Measurements from ENCODE around the gene TCTN2. TPM values are rescaled to one million over a fixed set of nuclear protein-coding genes. Genes with fewer than 3 reads are reported as not detected.

TCTN2 gene
- total RNA-seq, 2 experiments from 2014 or later = 4.7 to 7.8 TPM

DNA sequence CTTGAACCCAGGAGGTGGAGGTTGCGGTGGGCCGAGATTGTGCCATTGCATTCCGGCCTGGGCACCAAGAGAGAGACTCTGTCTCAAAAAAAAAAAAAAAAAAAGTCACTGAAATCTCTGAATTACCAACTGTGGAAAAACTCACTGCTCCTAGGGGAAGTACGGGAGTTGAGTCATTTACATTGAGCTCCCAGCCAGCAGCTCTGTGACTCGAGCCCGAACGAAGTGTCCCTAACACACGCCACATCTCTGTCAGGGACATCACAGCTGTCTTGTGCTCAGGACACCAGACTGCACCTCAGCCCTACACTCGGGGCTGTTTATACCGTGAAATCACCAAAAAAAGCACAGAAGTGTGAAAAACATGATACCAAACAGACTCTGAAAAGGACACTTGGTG, 62.3 kb downstream of the TCTN2 start:
- H2AFZ ChIP-seq (ENCODE audit: low read length) = no peak overlapping the region
- no peak for DNase-seq (ENCODE audit: low spot score)
- no peaks in the 10 kb centered on the region for H4K20me1 ChIP-seq (ENCODE audit: insufficient read depth, low read length)
- CTCF ChIA-PET (ENCODE audit: unreplicated experiment) = no interaction called here
- no peaks in the 10 kb centered on the region for H3K9me2 ChIP-seq (ENCODE audit: insufficient read depth, low read length)
- H3K36me3 ChIP-seq (ENCODE audit: insufficient read depth, low read length) = peaks cover 95% of the 10 kb centered on the region
- H3K27ac ChIP-seq (ENCODE audit: low read depth, low read length, poor library complexity, severe bottlenecking) = no peak overlapping the region
- H3K9me3 ChIP-seq (ENCODE audit: low read length) = no peaks in the 10 kb centered on the region
- intact Hi-C loops (cut with micrococcal nuclease; ENCODE audit: unreplicated experiment) = no loop called here
- POLR2A ChIA-PET = interaction anchor here (0.7 kb wide), 3 partner anchors 26 to 279 kb away, joined by 3 to 4 read pairs (median 3); no protein-coding TSS in a partner anchor
- H3K4me3 ChIP-seq (ENCODE audit: low read depth, low read length, poor library complexity, severe bottlenecking) = no peak overlapping the region
- no peak overlapping the region for H3K4me2 ChIP-seq (ENCODE audit: low read length)
- TF ChIP-seq, protein P1, sequence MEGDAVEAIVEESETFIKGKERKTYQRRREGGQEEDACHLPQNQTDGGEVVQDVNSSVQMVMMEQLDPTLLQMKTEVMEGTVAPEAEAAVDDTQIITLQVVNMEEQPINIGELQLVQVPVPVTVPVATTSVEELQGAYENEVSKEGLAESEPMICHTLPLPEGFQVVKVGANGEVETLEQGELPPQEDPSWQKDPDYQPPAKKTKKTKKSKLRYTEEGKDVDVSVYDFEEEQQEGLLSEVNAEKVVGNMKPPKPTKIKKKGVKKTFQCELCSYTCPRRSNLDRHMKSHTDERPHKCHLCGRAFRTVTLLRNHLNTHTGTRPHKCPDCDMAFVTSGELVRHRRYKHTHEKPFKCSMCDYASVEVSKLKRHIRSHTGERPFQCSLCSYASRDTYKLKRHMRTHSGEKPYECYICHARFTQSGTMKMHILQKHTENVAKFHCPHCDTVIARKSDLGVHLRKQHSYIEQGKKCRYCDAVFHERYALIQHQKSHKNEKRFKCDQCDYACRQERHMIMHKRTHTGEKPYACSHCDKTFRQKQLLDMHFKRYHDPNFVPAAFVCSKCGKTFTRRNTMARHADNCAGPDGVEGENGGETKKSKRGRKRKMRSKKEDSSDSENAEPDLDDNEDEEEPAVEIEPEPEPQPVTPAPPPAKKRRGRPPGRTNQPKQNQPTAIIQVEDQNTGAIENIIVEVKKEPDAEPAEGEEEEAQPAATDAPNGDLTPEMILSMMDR (conservative IDR thresholded peaks at IDR 0.05; ENCODE audit: low read length) = no peak
- no peak for TF ChIP-seq EZH2phosphoT487 (IDR thresholded peaks at IDR 0.05; ENCODE audit: borderline replicate concordance, low read depth, low read length)
- no peaks in the 10 kb centered on the region for H3K4me1 ChIP-seq (ENCODE audit: insufficient read depth, low read length, poor library complexity, severe bottlenecking)
- no peaks in the 10 kb centered on the region for H3K79me2 ChIP-seq (ENCODE audit: insufficient read depth, low read depth, low read length)
- BruUV-seq (replicated peaks) = no TSS peak

DNA sequence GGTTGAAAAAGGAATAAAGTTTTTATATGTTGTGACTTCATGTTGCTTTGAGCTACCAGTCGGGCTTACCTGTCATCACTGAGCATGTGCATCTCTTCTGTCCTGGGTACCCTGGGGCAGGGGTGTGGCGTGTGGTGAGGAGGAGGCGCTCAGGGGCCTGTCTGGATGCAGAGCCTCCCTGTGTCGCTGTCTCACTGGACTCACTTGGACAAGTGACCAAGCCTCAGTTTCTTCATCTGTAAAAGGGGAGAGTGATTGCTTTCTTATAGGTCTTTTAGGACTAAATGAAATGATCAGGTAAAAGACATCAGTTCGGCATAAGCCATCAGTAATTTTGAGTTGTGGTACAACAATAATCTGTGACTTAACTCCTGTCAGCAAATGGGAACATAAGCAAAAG, 63.4 kb downstream of the TCTN2 start:
- BruUV-seq (replicated peaks) = no TSS peak
- Histone ChIP-seq H3K36me3 (ENCODE audit: insufficient read depth, low read length) (peaks cover 95% of the 10 kb centered on the region), H3K4me3 (ENCODE audit: low read depth, low read length, poor library complexity, severe bottlenecking) (no peak overlapping the region), H3K9me2 (ENCODE audit: insufficient read depth, low read length) (no peaks in the 10 kb centered on the region), H2AFZ (ENCODE audit: low read length) (no peak overlapping the region), H3K9me3 (ENCODE audit: low read length) (no peaks in the 10 kb centered on the region), H4K20me1 (ENCODE audit: insufficient read depth, low read length) (no peaks in the 10 kb centered on the region), H3K4me1 (ENCODE audit: insufficient read depth, low read length, poor library complexity, severe bottlenecking) (no peaks in the 10 kb centered on the region), H3K79me2 (ENCODE audit: insufficient read depth, low read depth, low read length) (no peaks in the 10 kb centered on the region), H3K27ac (ENCODE audit: low read depth, low read length, poor library complexity, severe bottlenecking) (no peak overlapping the region), H3K4me2 (ENCODE audit: low read length) (no peak overlapping the region)
- POLR2A ChIA-PET = interaction anchor here (1.4 kb wide), 1 partner anchor 21 kb away, joined by 3 read pairs; no protein-coding TSS in a partner anchor
- DNase-seq (ENCODE audit: low spot score) = no peak
- CTCF ChIA-PET (ENCODE audit: unreplicated experiment) = interaction anchor here (0.6 kb wide), 1 partner anchor 151 kb away, joined by 3 read pairs; no protein-coding TSS in a partner anchor
- intact Hi-C loops (cut with micrococcal nuclease; ENCODE audit: unreplicated experiment) = no loop called here
- TF ChIP-seq, protein P1 (conservative IDR thresholded peaks at IDR 0.05; ENCODE audit: low read length) = no peak
- TF ChIP-seq EZH2phosphoT487 (IDR thresholded peaks at IDR 0.05; ENCODE audit: borderline replicate concordance, low read depth, low read length) = no peak

DNA sequence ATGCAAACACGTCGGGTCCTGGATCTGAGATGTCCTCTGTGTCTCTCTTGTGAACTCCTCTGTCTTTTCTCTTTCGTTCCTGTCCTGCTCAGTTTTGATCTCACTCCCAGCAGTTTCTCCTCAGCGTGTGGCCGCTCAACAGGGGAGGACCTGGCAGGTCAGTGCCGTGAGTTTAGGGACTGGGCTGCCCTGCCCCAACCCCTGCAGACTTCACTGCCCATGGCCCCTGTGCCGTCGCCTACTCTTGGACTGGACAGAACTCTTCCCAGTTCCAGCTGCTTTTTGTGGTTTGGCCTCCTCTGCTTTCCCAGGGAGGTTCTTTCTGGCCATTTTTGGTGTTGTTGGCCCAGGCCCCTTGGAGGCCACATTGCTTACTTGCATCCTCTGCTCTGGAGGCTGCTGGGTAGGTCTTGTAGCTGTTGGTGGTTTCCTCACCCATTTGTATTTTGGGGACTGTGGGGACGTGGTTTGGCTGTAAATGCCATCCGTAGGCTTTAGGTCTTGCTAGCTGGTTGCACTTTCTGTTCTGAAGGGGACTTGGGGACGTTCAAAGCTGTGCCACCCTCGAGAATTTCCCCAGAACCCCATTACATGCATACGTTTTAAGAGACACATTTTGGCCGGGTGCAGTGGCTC, 71.1 kb downstream of the TCTN2 start:
- ChIA-PET CTCF (ENCODE audit: unreplicated experiment) (no interaction called here), POLR2A (no interaction called here)
- Histone ChIP-seq H3K4me3 (ENCODE audit: low read depth, low read length, poor library complexity, severe bottlenecking) (no peak overlapping the region), H4K20me1 (ENCODE audit: insufficient read depth, low read length) (no peaks in the 10 kb centered on the region), H3K36me3 (ENCODE audit: insufficient read depth, low read length) (peaks cover 90% of the 10 kb centered on the region), H3K9me3 (ENCODE audit: low read length) (no peaks in the 10 kb centered on the region), H3K4me2 (ENCODE audit: low read length) (no peak overlapping the region), H3K79me2 (ENCODE audit: insufficient read depth, low read depth, low read length) (no peaks in the 10 kb centered on the region), H3K9me2 (ENCODE audit: insufficient read depth, low read length) (no peaks in the 10 kb centered on the region), H3K4me1 (ENCODE audit: insufficient read depth, low read length, poor library complexity, severe bottlenecking) (no peaks in the 10 kb centered on the region), H3K27ac (ENCODE audit: low read depth, low read length, poor library complexity, severe bottlenecking) (no peak overlapping the region), H2AFZ (ENCODE audit: low read length) (no peak overlapping the region)
- no peak for DNase-seq (ENCODE audit: low spot score)
- intact Hi-C loops (cut with micrococcal nuclease; ENCODE audit: unreplicated experiment) = no loop called here
- BruUV-seq (replicated peaks) = no TSS peak
- TF ChIP-seq, protein P1 (conservative IDR thresholded peaks at IDR 0.05; ENCODE audit: low read length) = no peak
